ENCODE data around the gene SPPL3.

- TF ChIP-seq CTCF (IDR thresholded peaks at IDR 0.05; ENCODE audit: low read depth, low read length, poor library complexity, severe bottlenecking) (no peak), EZH2phosphoT487 (IDR thresholded peaks at IDR 0.05; ENCODE audit: borderline replicate concordance, low read length) (no peak)
These were observed 89.2 kb downstream of the SPPL3 start for GRCh38 chr12:120814903-120815429.
